Vagina (tissue), 2 donors: ENCODE results near the gene SYT13.

Experiments used
- CTCF ChIP-seq, 3 experiments: fragments of 450-650 bp in 2 of 3; fragments of 200-600 bp in 1 of 3; sonication (generic) in 1 of 3; IDR thresholded peaks; one replicate each; pipeline ENCODE4 v1.5.1; 2017 to 2019; ENCODE audit warnings: antibody characterized with exemption in 3 of 3, mild to moderate bottlenecking in 2 of 3, moderate library complexity in 2 of 3
- POLR2AphosphoS5 ChIP-seq, 2 donors: sonication (generic); formaldehyde crosslinking; IDR thresholded peaks; one replicate each; pipeline ENCODE4 v1.9.0; 2017; ENCODE audit warnings: antibody characterized with exemption in 2 of 2, mild to moderate bottlenecking in 2 of 2, low read depth in 1 of 2; ENCODE audit not compliant: insufficient read depth in 1 of 2

- TF ChIP-seq CTCF (IDR thresholded peaks at IDR 0.05): peak; percentile 12 to 76 (median 37)
- no peak for TF ChIP-seq POLR2AphosphoS5 (IDR thresholded peaks at IDR 0.05; ENCODE audit: insufficient read depth in 1 of 2, low read depth in 1 of 2)
Observed at GRCh38 chr11:45233121-45233803, 52.9 kb downstream of the SYT13 start.
